Naive thymus-derived CD8-positive, alpha-beta T cell (primary cell): ENCODE data around the gene ZNRF4. TPM values are rescaled to one million over a fixed set of nuclear protein-coding genes. Genes with fewer than 3 reads are reported as not detected.
A peak's percentile ranks its signal among the peaks of the same experiment; 100 is the strongest.

ENCODE experiments used
- ATAC-seq, 2 donors: fragments of 150-1000 bp; cut with Tn5 transposase in 1 of 2; sonication (Bioruptor Pico), chemical (Tn5 transposase) in 1 of 2; 1 replicate in 1 of 2; 2 replicates in 1 of 2; pipeline ENCODE4 v1.10.0; 2021; ENCODE audit warnings: mild to moderate bottlenecking in 2 of 2, moderate library complexity in 2 of 2
- POLR2A ChIA-PET: fragments of 350-600 bp; sonication (Branson Sonifier 250); formaldehyde crosslinking; loops from one replicate; lab custom pipeline; 2021; ENCODE audit warnings: antibody characterized with exemption; lab: Charles Lee
- DNase-seq, 10 donors: peaks; one replicate each; pipeline versions ENCODE4 v3.0.0 to v3.0.0-alpha.2; 2020 to 2022
- H3K27ac Mint-ChIP-seq, 10 donors: one replicate each; pipeline ENCODE4 v1.8.0; 2020 to 2022; ENCODE audit warnings: mild to moderate bottlenecking in 10 of 10, mixed read lengths in 10 of 10, moderate library complexity in 4 of 10, inconsistent platforms in 1 of 10
- H3K27me3 Mint-ChIP-seq, 5 donors: one replicate each; pipeline ENCODE4 v1.8.0; 2021 to 2022; ENCODE audit warnings: mixed read lengths in 5 of 5
- H3K36me3 Mint-ChIP-seq, 3 donors: one replicate each; pipeline ENCODE4 v1.8.0; 2020 to 2022; ENCODE audit warnings: mixed read lengths in 3 of 3, mild to moderate bottlenecking in 2 of 3, inconsistent platforms in 1 of 3
- H3K4me1 Mint-ChIP-seq, 4 donors: one replicate each; pipeline ENCODE4 v1.8.0; 2021 to 2022; ENCODE audit warnings: mixed read lengths in 4 of 4
- H3K4me3 Mint-ChIP-seq, 10 donors: one replicate each; pipeline ENCODE4 v1.8.0; 2020 to 2022; ENCODE audit warnings: mild to moderate bottlenecking in 10 of 10, mixed read lengths in 10 of 10, moderate library complexity in 6 of 10, inconsistent platforms in 1 of 10
- H3K9me3 Mint-ChIP-seq, 9 donors: one replicate each; pipeline ENCODE4 v1.8.0; 2020 to 2022; ENCODE audit warnings: mixed read lengths in 9 of 9, mild to moderate bottlenecking in 3 of 9, inconsistent platforms in 1 of 9, moderate library complexity in 1 of 9
- polyA plus RNA-seq, 3 donors: library from polyadenylated mRNA; unstranded; fragments of 300-500 nt; fragmentation: Illumina TruSeq; gene quantifications; one replicate each; pipeline ENCODE4 v1.2.3, GENCODE V29; 2021
- total RNA-seq, 8 experiments: library from RNA in 2 of 8; stranded (reverse) in 2 of 8; gene quantifications; one replicate each; pipeline ENCODE4 v1.2.3 and lab custom pipeline; 2021 to 2026

Gene ZNRF4
- total and polyA plus RNA-seq, 5 experiments from 2014 or later, result not detected

GRCh38 chr19:5460748-5461147, 5.5 kb downstream of the ZNRF4 start:
- peaks cover 0 to 13% (median 3%) of the 10 kb centered on the region in 9 donors for H3K9me3 Mint-ChIP-seq
- H3K36me3 Mint-ChIP-seq, result peaks cover 0 to 5% (median 0%) of the 10 kb centered on the region in 3 donors
- ATAC-seq, result no peak
- POLR2A ChIA-PET, result no interaction called here
- DNase-seq, result no peak
- H3K4me1 Mint-ChIP-seq, result no peaks in the 10 kb centered on the region
- H3K27ac Mint-ChIP-seq, result no peak overlapping the region
- H3K27me3 Mint-ChIP-seq, result peaks cover 6 to 23% (median 14%) of the 10 kb centered on the region in 5 donors
- H3K4me3 Mint-ChIP-seq, result no peak overlapping the region

- H3K36me3 Mint-ChIP-seq, result peaks cover 0 to 5% (median 0%) of the 10 kb centered on the region in 3 donors
- peaks cover 0 to 13% (median 3%) of the 10 kb centered on the region in 9 donors for H3K9me3 Mint-ChIP-seq
- no peaks in the 10 kb centered on the region for H3K4me1 Mint-ChIP-seq
- H3K27me3 Mint-ChIP-seq, result peaks cover 6 to 34% (median 15%) of the 10 kb centered on the region in 5 donors
- H3K4me3 Mint-ChIP-seq, result no peak overlapping the region
- ATAC-seq (no peak), DNase-seq (no peak)
- POLR2A ChIA-PET, result no interaction called here
- H3K27ac Mint-ChIP-seq, result no peak overlapping the region
Observed at GRCh38 chr19:5463959-5464358, 8.7 kb downstream of the ZNRF4 start.

- POLR2A ChIA-PET, result no interaction called here
- H3K36me3 Mint-ChIP-seq, result peaks cover 0 to 5% (median 0%) of the 10 kb centered on the region in 3 donors
- H3K27ac Mint-ChIP-seq, result peak overlapping the region in 1 of 10 donors; percentile 2
- ATAC-seq (no peak), DNase-seq (no peak)
- H3K4me1 Mint-ChIP-seq, result no peaks in the 10 kb centered on the region
- H3K27me3 Mint-ChIP-seq, result peaks cover 7 to 34% (median 14%) of the 10 kb centered on the region in 5 donors
- H3K4me3 Mint-ChIP-seq, result no peak overlapping the region
- peaks cover 0 to 13% (median 3%) of the 10 kb centered on the region in 9 donors for H3K9me3 Mint-ChIP-seq
Observed at GRCh38 chr19:5466072-5466471, 10.9 kb downstream of the ZNRF4 start.

GRCh38 chr19:5466814-5467291, 11.6 kb downstream of the ZNRF4 start:
- Mint-ChIP-seq H3K27me3 (peaks cover 7 to 34% (median 14%) of the 10 kb centered on the region in 5 donors), H3K9me3 (peaks cover 0 to 13% (median 3%) of the 10 kb centered on the region in 9 donors), H3K4me1 (no peaks in the 10 kb centered on the region), H3K4me3 (no peak overlapping the region), H3K27ac (peak overlapping the region in 2 of 10 donors; percentile 2 to 34), H3K36me3 (peaks cover 0 to 5% (median 0%) of the 10 kb centered on the region in 3 donors)
- POLR2A ChIA-PET, result no interaction called here
- ATAC-seq (no peak), DNase-seq (no peak)

- ATAC-seq (no peak), DNase-seq (no peak)
- Mint-ChIP-seq H3K27me3 (peaks cover 6 to 40% (median 13%) of the 10 kb centered on the region in 5 donors), H3K4me1 (no peaks in the 10 kb centered on the region), H3K4me3 (no peak overlapping the region), H3K9me3 (no peaks in the 10 kb centered on the region), H3K27ac (peak overlapping the region in 1 of 10 donors; percentile 43), H3K36me3 (no peaks in the 10 kb centered on the region)
- POLR2A ChIA-PET, result no interaction called here
Observed at GRCh38 chr19:5470264-5470671, 15.1 kb downstream of the ZNRF4 start.

- Mint-ChIP-seq H3K27me3 (peaks cover 2 to 25% (median 13%) of the 10 kb centered on the region in 5 donors), H3K4me1 (no peaks in the 10 kb centered on the region), H3K27ac (no peak overlapping the region), H3K36me3 (no peaks in the 10 kb centered on the region), H3K9me3 (no peaks in the 10 kb centered on the region), H3K4me3 (no peak overlapping the region)
- POLR2A ChIA-PET, result no interaction called here
- DNase-seq, result no peak
- no peak for ATAC-seq
Observed at GRCh38 chr19:5472286-5472685, 17.1 kb downstream of the ZNRF4 start.

- no peak for DNase-seq
- Mint-ChIP-seq H3K9me3 (no peaks in the 10 kb centered on the region), H3K27me3 (peaks cover 5 to 34% (median 23%) of the 10 kb centered on the region in 5 donors), H3K4me3 (no peak overlapping the region), H3K36me3 (no peaks in the 10 kb centered on the region), H3K27ac (no peak overlapping the region), H3K4me1 (no peaks in the 10 kb centered on the region)
- no peak for ATAC-seq
- POLR2A ChIA-PET, result no interaction called here
Observed at GRCh38 chr19:5473646-5474045, 18.4 kb downstream of the ZNRF4 start.

- Mint-ChIP-seq H3K27ac (no peak overlapping the region), H3K4me3 (no peak overlapping the region), H3K36me3 (peaks cover 2 to 4% (median 3%) of the 10 kb centered on the region in 3 donors), H3K27me3 (peaks cover 24 to 56% (median 41%) of the 10 kb centered on the region in 5 donors), H3K4me1 (peaks cover 0 to 2% (median 0%) of the 10 kb centered on the region in 4 donors), H3K9me3 (peaks cover 0 to 12% (median 4%) of the 10 kb centered on the region in 9 donors)
- ATAC-seq (no peak), DNase-seq (peak in 1 of 10 donors; percentile 22)
- POLR2A ChIA-PET, result no interaction called here
Observed at GRCh38 chr19:5477451-5478215, 22.4 kb downstream of the ZNRF4 start.

- Mint-ChIP-seq H3K9me3 (peaks cover 0 to 12% (median 4%) of the 10 kb centered on the region in 9 donors), H3K36me3 (peaks cover 2 to 4% (median 3%) of the 10 kb centered on the region in 3 donors), H3K4me1 (peaks cover 0 to 2% (median 0%) of the 10 kb centered on the region in 4 donors), H3K4me3 (no peak overlapping the region), H3K27me3 (peaks cover 27 to 58% (median 41%) of the 10 kb centered on the region in 5 donors), H3K27ac (peak overlapping the region in 1 of 10 donors; percentile 29)
- DNase-seq (peak in 1 of 10 donors; percentile 16), ATAC-seq (no peak)
- POLR2A ChIA-PET, result no interaction called here
Observed at GRCh38 chr19:5478241-5478924, 23.2 kb downstream of the ZNRF4 start.

- Mint-ChIP-seq H3K36me3 (peaks cover 2 to 4% (median 3%) of the 10 kb centered on the region in 3 donors), H3K4me3 (no peak overlapping the region), H3K27me3 (peaks cover 27 to 56% (median 41%) of the 10 kb centered on the region in 5 donors), H3K27ac (no peak overlapping the region), H3K4me1 (peaks cover 0 to 2% (median 0%) of the 10 kb centered on the region in 4 donors), H3K9me3 (peaks cover 0 to 12% (median 4%) of the 10 kb centered on the region in 9 donors)
- POLR2A ChIA-PET, result no interaction called here
- DNase-seq, result no peak
- ATAC-seq, result no peak
Observed at GRCh38 chr19:5478925-5479588, 23.8 kb downstream of the ZNRF4 start.

- Mint-ChIP-seq H3K27me3 (peaks cover 24 to 57% (median 41%) of the 10 kb centered on the region in 5 donors), H3K4me1 (peaks cover 0 to 2% (median 0%) of the 10 kb centered on the region in 4 donors), H3K9me3 (peaks cover 0 to 12% (median 4%) of the 10 kb centered on the region in 9 donors), H3K27ac (peak overlapping the region in 2 of 10 donors; percentile 49 to 51), H3K4me3 (no peak overlapping the region), H3K36me3 (peaks cover 2 to 4% (median 3%) of the 10 kb centered on the region in 3 donors)
- ATAC-seq (no peak), DNase-seq (no peak)
- POLR2A ChIA-PET, result no interaction called here
Observed at GRCh38 chr19:5479958-5480357, 24.7 kb downstream of the ZNRF4 start.

GRCh38 chr19:5480427-5480836, 25.2 kb downstream of the ZNRF4 start:
- POLR2A ChIA-PET, result no interaction called here
- H3K4me3 Mint-ChIP-seq, result no peak overlapping the region
- H3K9me3 Mint-ChIP-seq, result peaks cover 0 to 12% (median 4%) of the 10 kb centered on the region in 9 donors
- DNase-seq (peak in 6 of 10 donors; percentile 3 to 27 (median 21)), ATAC-seq (no peak)
- peaks cover 0 to 2% (median 0%) of the 10 kb centered on the region in 4 donors for H3K4me1 Mint-ChIP-seq
- peaks cover 27 to 60% (median 44%) of the 10 kb centered on the region in 5 donors for H3K27me3 Mint-ChIP-seq
- H3K36me3 Mint-ChIP-seq, result peaks cover 2 to 4% (median 3%) of the 10 kb centered on the region in 3 donors
- H3K27ac Mint-ChIP-seq, result peak overlapping the region in 1 of 10 donors; percentile 51
